HG03521 (cell line): ENCODE results near the gene CTNNBL1.
"Not testable (repeated sequence)": the region's sequence is repeated elsewhere in the genome, so short reads cannot be mapped to it uniquely, and the experiment has no call there.

Experiments used
- ATAC-seq: cut with Tn5 transposase; IDR thresholded peaks from one replicate; pipeline ENCODE4 v1.9.1; 2021; ENCODE audit warnings: mild to moderate bottlenecking, moderate library complexity; ENCODE audit not compliant: unreplicated experiment

The CTNNBL1 gene

GRCh38 chr20:37848706-37849105 is 154.9 kb downstream of the CTNNBL1 start:
- ATAC-seq, result no peak

- no peak for ATAC-seq
These were observed 155.3 kb downstream of the CTNNBL1 start for GRCh38 chr20:37849156-37849555.

GRCh38 chr20:37849566-37849965 is 155.7 kb downstream of the CTNNBL1 start:
- ATAC-seq, result no peak

GRCh38 chr20:37850036-37850592 is 156.3 kb downstream of the CTNNBL1 start:
- ATAC-seq, result no peak

GRCh38 chr20:37850724-37851355 is 157.0 kb downstream of the CTNNBL1 start:
- ATAC-seq, result no peak

- no peak for ATAC-seq
These were observed 158.8 kb downstream of the CTNNBL1 start for GRCh38 chr20:37852666-37853065.

- peak; percentile 67 for ATAC-seq
These were observed 160.1 kb downstream of the CTNNBL1 start for GRCh38 chr20:37853823-37854375.

- not testable (repeated sequence) for ATAC-seq
These were observed 162.2 kb downstream of the CTNNBL1 start for GRCh38 chr20:37856034-37856433.

GRCh38 chr20:37856932-37857660 is 163.3 kb downstream of the CTNNBL1 start:
- no peak for ATAC-seq

GRCh38 chr20:37859406-37860171 is 165.8 kb downstream of the CTNNBL1 start:
- no peak for ATAC-seq

- no peak for ATAC-seq
These were observed 169.5 kb downstream of the CTNNBL1 start for GRCh38 chr20:37863289-37863688.

GRCh38 chr20:37864298-37864697 is 170.5 kb downstream of the CTNNBL1 start:
- ATAC-seq, result no peak

GRCh38 chr20:37866051-37866450 is 172.2 kb downstream of the CTNNBL1 start:
- ATAC-seq, result no peak

GRCh38 chr20:37867289-37868195 is 173.7 kb downstream of the CTNNBL1 start:
- no peak for ATAC-seq

GRCh38 chr20:37868851-37869333 is 175.1 kb downstream of the CTNNBL1 start:
- no peak for ATAC-seq

- ATAC-seq, result no peak
These were observed 175.6 kb downstream of the CTNNBL1 start for GRCh38 chr20:37869334-37869861.

GRCh38 chr20:37870294-37870693 is 176.5 kb downstream of the CTNNBL1 start:
- no peak for ATAC-seq

GRCh38 chr20:37871751-37872150 is 177.9 kb downstream of the CTNNBL1 start:
- no peak for ATAC-seq

GRCh38 chr20:37872161-37872560 is 178.3 kb downstream of the CTNNBL1 start:
- ATAC-seq, result no peak

GRCh38 chr20:37873884-37874283 is 180.1 kb downstream of the CTNNBL1 start:
- no peak for ATAC-seq
